Tibial nerve (tissue), 4 donors: ENCODE data around the gene BICDL1. TPM values are rescaled to one million over a fixed set of nuclear protein-coding genes. Genes with fewer than 3 reads are reported as not detected.

ENCODE experiments used
- DNase-seq, 2 donors: peaks; one replicate each; pipeline ENCODE4 v3.0.0-alpha.2; 2019; ENCODE audit warnings: low spot score in 2 of 2
- H3K27ac ChIP-seq, 4 donors: fragments of 200-600 bp; sonication (generic) in 3 of 4; one replicate each; pipeline ENCODE4 v1.5.1; 2017 to 2019; ENCODE audit warnings: mild to moderate bottlenecking in 1 of 4
- H3K27me3 ChIP-seq, 2 donors: fragments of 200-600 bp; sonication (generic) in 1 of 2; one replicate each; pipeline versions ENCODE4 v1.5.1 to v1.6.0; 2017 to 2019
- H3K36me3 ChIP-seq, 3 donors: fragments of 200-600 bp; sonication (generic); one replicate each; pipeline ENCODE4 v1.5.1; 2018 to 2019
- H3K4me1 ChIP-seq, 4 donors: fragments of 200-600 bp; sonication (generic) in 3 of 4; one replicate each; pipeline ENCODE4 v1.5.1; 2017 to 2019
- H3K4me3 ChIP-seq, 4 donors: fragments of 200-600 bp; sonication (generic) in 3 of 4; one replicate each; pipeline ENCODE4 v1.5.1; 2017 to 2019; ENCODE audit warnings: mild to moderate bottlenecking in 1 of 4, moderate library complexity in 1 of 4
- H3K9me3 ChIP-seq, 4 donors: fragments of 200-600 bp; sonication (generic) in 3 of 4; one replicate each; pipeline ENCODE4 v1.5.1; 2017 to 2019
- EP300 ChIP-seq, 2 donors: sonication (generic); formaldehyde crosslinking; IDR thresholded peaks; one replicate each; pipeline ENCODE4 v1.6.1; 2017; ENCODE audit warnings: antibody characterized with exemption in 2 of 2, mild to moderate bottlenecking in 1 of 2
- POLR2A ChIP-seq, 2 donors: fragments of 450-650 bp; IDR thresholded peaks; one replicate each; pipeline ENCODE4 v1.6.1; 2017; ENCODE audit warnings: antibody characterized with exemption in 2 of 2, mild to moderate bottlenecking in 2 of 2, moderate library complexity in 2 of 2
- WGBS, 2 donors: methylation state at CpG; one replicate each; pipeline ENCODE4 v1.1.5; 2018; 5-methylcytosine and 5-hydroxymethylcytosine counted together
- total RNA-seq, 4 donors: library from RNA; depleted of rRNA; stranded (reverse); fragments of >200 nt; gene quantifications; one replicate each; pipeline ENCODE4 v1.1.0, GENCODE V29; 2016
- TF ChIP-seq, protein P1 (sequence below), 5 experiments: fragments of 200-600 bp in 3 of 5; fragments of 450-650 bp in 2 of 5; sonication (generic) in 3 of 5; IDR thresholded peaks; one replicate each; pipeline ENCODE4 v1.5.1; 2016 to 2019; ENCODE audit warnings: antibody characterized with exemption in 5 of 5, mild to moderate bottlenecking in 3 of 5, moderate library complexity in 2 of 5

Gene BICDL1
- total RNA-seq, 4 donors from 2014 or later, result 0.66 to 1.5 (median 1.4) TPM; not detected in 1

GRCh38 chr12:120130011-120130410, 141.0 kb downstream of the BICDL1 start:
- no peaks in the 10 kb centered on the region for H3K9me3 ChIP-seq
- no peaks in the 10 kb centered on the region for H3K27me3 ChIP-seq
- no peak for DNase-seq
- H3K4me1 ChIP-seq, result peaks cover 0 to 12% (median 3%) of the 10 kb centered on the region in 4 donors
- TF ChIP-seq, protein P1, sequence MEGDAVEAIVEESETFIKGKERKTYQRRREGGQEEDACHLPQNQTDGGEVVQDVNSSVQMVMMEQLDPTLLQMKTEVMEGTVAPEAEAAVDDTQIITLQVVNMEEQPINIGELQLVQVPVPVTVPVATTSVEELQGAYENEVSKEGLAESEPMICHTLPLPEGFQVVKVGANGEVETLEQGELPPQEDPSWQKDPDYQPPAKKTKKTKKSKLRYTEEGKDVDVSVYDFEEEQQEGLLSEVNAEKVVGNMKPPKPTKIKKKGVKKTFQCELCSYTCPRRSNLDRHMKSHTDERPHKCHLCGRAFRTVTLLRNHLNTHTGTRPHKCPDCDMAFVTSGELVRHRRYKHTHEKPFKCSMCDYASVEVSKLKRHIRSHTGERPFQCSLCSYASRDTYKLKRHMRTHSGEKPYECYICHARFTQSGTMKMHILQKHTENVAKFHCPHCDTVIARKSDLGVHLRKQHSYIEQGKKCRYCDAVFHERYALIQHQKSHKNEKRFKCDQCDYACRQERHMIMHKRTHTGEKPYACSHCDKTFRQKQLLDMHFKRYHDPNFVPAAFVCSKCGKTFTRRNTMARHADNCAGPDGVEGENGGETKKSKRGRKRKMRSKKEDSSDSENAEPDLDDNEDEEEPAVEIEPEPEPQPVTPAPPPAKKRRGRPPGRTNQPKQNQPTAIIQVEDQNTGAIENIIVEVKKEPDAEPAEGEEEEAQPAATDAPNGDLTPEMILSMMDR (IDR thresholded peaks at IDR 0.05), result no peak
- TF ChIP-seq EP300 (IDR thresholded peaks at IDR 0.05), result no peak
- no peak for TF ChIP-seq POLR2A (IDR thresholded peaks at IDR 0.05)
- WGBS, 2 donors, result 93 to 96% methylated on average over 6 of the region's 6 CpGs
- H3K27ac ChIP-seq, result no peak overlapping the region
- H3K4me3 ChIP-seq, result no peak overlapping the region
- peaks cover 8 to 95% (median 43%) of the 10 kb centered on the region in 3 donors for H3K36me3 ChIP-seq

DNA sequence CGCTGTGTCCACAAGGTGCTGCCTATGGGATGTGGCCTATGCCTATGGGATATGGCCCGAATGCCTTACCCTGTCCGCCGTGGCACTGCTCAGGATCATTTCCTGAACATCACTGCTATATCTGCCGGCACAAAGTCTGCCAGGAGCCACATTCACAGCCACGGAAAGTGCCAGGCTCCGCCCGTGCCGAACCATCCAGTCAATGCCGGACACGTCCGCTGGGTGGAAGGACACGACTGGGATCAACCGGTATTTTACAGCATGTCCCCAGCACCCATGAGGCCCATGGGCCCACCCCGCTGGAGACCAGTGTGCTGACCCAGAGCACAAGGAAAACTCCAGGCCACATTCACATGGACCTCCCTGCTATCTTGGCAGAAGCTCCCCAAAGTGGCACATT, 142.1 kb downstream of the BICDL1 start:
- DNase-seq, result no peak
- Histone ChIP-seq H3K36me3 (peaks cover 8 to 100% (median 50%) of the 10 kb centered on the region in 3 donors), H3K27me3 (no peaks in the 10 kb centered on the region), H3K9me3 (no peaks in the 10 kb centered on the region), H3K27ac (no peak overlapping the region), H3K4me1 (peaks cover 0 to 9% (median 1%) of the 10 kb centered on the region in 4 donors), H3K4me3 (no peak overlapping the region)
- no peak for TF ChIP-seq POLR2A (IDR thresholded peaks at IDR 0.05)
- no peak for TF ChIP-seq EP300 (IDR thresholded peaks at IDR 0.05)
- TF ChIP-seq, protein P1 (IDR thresholded peaks at IDR 0.05), result no peak
- WGBS, 2 donors, result 90 to 95% methylated on average over 15 of the region's 15 CpGs

DNA sequence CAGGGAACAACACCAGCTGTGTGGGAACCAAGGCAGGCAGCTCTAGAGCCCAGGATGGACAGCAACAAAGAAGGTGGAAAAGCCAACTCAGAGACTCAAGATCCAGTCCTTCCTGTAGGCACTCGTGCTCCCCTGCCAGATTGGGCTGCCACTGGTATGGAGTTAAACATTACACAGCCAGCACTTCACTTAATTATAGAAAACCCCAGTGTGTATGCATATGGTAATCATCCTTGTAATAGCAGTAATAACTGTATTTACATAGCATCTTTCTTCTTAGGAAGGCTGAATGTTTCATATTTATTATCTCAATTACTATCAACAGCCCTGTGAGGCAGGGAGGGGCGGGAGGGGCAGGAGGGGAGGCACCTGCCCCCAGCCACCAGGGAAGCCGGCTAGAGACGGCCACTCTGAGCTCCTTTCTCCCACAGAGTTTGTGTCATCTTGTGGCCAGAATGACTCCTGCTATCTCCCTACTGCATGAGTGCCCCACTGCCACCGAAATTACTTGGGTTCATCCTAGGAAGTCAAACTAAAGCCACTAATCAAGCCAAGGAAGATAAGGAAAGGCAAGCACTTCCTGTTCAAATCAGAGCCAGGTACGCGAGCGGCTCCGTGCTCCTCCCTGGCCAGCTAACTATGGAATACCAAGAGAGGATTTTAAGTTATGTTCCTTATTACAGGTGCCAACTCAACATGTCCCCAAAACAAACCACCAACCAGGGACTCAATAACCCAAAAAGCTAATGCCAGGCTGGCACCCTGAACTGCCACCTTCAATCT, 143.2 kb downstream of the BICDL1 start:
- WGBS, 2 donors, result 84 to 85% methylated on average over 9 of the region's 9 CpGs
- H3K9me3 ChIP-seq, result no peaks in the 10 kb centered on the region
- no peaks in the 10 kb centered on the region for H3K4me1 ChIP-seq
- H3K36me3 ChIP-seq, result peaks cover 8 to 100% (median 60%) of the 10 kb centered on the region in 3 donors
- TF ChIP-seq EP300 (IDR thresholded peaks at IDR 0.05), result no peak
- TF ChIP-seq POLR2A (IDR thresholded peaks at IDR 0.05), result no peak
- TF ChIP-seq, protein P1 (IDR thresholded peaks at IDR 0.05), result no peak
- H3K4me3 ChIP-seq, result no peak overlapping the region
- no peaks in the 10 kb centered on the region for H3K27me3 ChIP-seq
- H3K27ac ChIP-seq, result no peak overlapping the region
- DNase-seq, result no peak

- H3K27ac ChIP-seq, result no peak overlapping the region
- no peak for DNase-seq
- no peak overlapping the region for H3K4me3 ChIP-seq
- no peaks in the 10 kb centered on the region for H3K27me3 ChIP-seq
- H3K36me3 ChIP-seq, result peaks cover 8 to 100% (median 67%) of the 10 kb centered on the region in 3 donors
- 85 to 93% methylated on average over 6 of the region's 6 CpGs for WGBS, 2 donors
- H3K9me3 ChIP-seq, result no peaks in the 10 kb centered on the region
- no peaks in the 10 kb centered on the region for H3K4me1 ChIP-seq
- TF ChIP-seq, protein P1 (IDR thresholded peaks at IDR 0.05), result no peak
- no peak for TF ChIP-seq EP300 (IDR thresholded peaks at IDR 0.05)
- no peak for TF ChIP-seq POLR2A (IDR thresholded peaks at IDR 0.05)
Measured at GRCh38 chr12:120132863-120133385, 143.9 kb downstream of the BICDL1 start.

GRCh38 chr12:120134307-120134980, 145.4 kb downstream of the BICDL1 start:
- Histone ChIP-seq H3K36me3 (peaks cover 8 to 100% (median 69%) of the 10 kb centered on the region in 3 donors), H3K4me3 (no peak overlapping the region), H3K9me3 (no peaks in the 10 kb centered on the region), H3K4me1 (no peaks in the 10 kb centered on the region), H3K27ac (no peak overlapping the region), H3K27me3 (no peaks in the 10 kb centered on the region)
- DNase-seq, result no peak
- no peak for TF ChIP-seq POLR2A (IDR thresholded peaks at IDR 0.05)
- TF ChIP-seq EP300 (IDR thresholded peaks at IDR 0.05), result no peak
- TF ChIP-seq, protein P1 (IDR thresholded peaks at IDR 0.05), result no peak
- WGBS, 2 donors, result 96 to 99% methylated on average over 20 of the region's 20 CpGs
